Mesothelial cell of epicardium (in vitro differentiated cells): ENCODE measurements around the gene PCARE. TPM values are rescaled to one million over a fixed set of nuclear protein-coding genes. Genes with fewer than 3 reads are reported as not detected.

ENCODE experiments used
- DNase-seq, 2 experiments: peaks; one replicate each; pipeline ENCODE4 v3.0.0; 2021; ENCODE audit warnings: low spot score in 2 of 2; ENCODE audit not compliant: unreplicated experiment in 2 of 2
- H3K27ac Mint-ChIP-seq: 2 replicates; pipeline ENCODE4 v1.8.0; 2021; ENCODE audit warnings: mixed read lengths
- H3K27me3 Mint-ChIP-seq: 2 replicates; pipeline ENCODE4 v1.8.0; 2021; ENCODE audit warnings: low read depth, mixed read lengths
- H3K36me3 Mint-ChIP-seq: 2 replicates; pipeline ENCODE4 v1.8.0; 2021; ENCODE audit warnings: mixed read lengths
- H3K4me1 Mint-ChIP-seq: 2 replicates; pipeline ENCODE4 v1.8.0; 2021; ENCODE audit warnings: mixed read lengths
- H3K4me3 Mint-ChIP-seq: 2 replicates; pipeline ENCODE4 v1.8.0; 2021; ENCODE audit warnings: mild to moderate bottlenecking, moderate library complexity, mixed read lengths
- H3K9me3 Mint-ChIP-seq: 2 replicates; pipeline ENCODE4 v1.8.0; 2021; ENCODE audit warnings: mixed read lengths
- total RNA-seq: library from RNA; stranded (reverse); gene quantifications from 3 replicates; pipeline ENCODE4 v1.2.1, GENCODE V29; 2021
- TF ChIP-seq, protein P1 (sequence below): fragments of 200-600 bp; sonication (generic); IDR thresholded peaks from one replicate; pipeline ENCODE4 v1.5.0; 2021; ENCODE audit warnings: antibody characterized with exemption; ENCODE audit not compliant: unreplicated experiment

Gene PCARE
- total RNA-seq, 1 donor from 2014 or later = 0.22 TPM

GRCh38 chr2:29115797-29116781 is 41.8 kb upstream of the PCARE start:
- peak overlapping the region; percentile 89 for H3K27ac Mint-ChIP-seq
- peak; percentile 23 to 48 for DNase-seq
- H3K9me3 Mint-ChIP-seq = no peaks in the 10 kb centered on the region
- no peaks in the 10 kb centered on the region for H3K27me3 Mint-ChIP-seq
- TF ChIP-seq, protein P1, sequence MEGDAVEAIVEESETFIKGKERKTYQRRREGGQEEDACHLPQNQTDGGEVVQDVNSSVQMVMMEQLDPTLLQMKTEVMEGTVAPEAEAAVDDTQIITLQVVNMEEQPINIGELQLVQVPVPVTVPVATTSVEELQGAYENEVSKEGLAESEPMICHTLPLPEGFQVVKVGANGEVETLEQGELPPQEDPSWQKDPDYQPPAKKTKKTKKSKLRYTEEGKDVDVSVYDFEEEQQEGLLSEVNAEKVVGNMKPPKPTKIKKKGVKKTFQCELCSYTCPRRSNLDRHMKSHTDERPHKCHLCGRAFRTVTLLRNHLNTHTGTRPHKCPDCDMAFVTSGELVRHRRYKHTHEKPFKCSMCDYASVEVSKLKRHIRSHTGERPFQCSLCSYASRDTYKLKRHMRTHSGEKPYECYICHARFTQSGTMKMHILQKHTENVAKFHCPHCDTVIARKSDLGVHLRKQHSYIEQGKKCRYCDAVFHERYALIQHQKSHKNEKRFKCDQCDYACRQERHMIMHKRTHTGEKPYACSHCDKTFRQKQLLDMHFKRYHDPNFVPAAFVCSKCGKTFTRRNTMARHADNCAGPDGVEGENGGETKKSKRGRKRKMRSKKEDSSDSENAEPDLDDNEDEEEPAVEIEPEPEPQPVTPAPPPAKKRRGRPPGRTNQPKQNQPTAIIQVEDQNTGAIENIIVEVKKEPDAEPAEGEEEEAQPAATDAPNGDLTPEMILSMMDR = no peak
- H3K4me3 Mint-ChIP-seq = peak overlapping the region; percentile 86
- no peaks in the 10 kb centered on the region for H3K36me3 Mint-ChIP-seq
- peaks cover 33% of the 10 kb centered on the region for H3K4me1 Mint-ChIP-seq

DNA sequence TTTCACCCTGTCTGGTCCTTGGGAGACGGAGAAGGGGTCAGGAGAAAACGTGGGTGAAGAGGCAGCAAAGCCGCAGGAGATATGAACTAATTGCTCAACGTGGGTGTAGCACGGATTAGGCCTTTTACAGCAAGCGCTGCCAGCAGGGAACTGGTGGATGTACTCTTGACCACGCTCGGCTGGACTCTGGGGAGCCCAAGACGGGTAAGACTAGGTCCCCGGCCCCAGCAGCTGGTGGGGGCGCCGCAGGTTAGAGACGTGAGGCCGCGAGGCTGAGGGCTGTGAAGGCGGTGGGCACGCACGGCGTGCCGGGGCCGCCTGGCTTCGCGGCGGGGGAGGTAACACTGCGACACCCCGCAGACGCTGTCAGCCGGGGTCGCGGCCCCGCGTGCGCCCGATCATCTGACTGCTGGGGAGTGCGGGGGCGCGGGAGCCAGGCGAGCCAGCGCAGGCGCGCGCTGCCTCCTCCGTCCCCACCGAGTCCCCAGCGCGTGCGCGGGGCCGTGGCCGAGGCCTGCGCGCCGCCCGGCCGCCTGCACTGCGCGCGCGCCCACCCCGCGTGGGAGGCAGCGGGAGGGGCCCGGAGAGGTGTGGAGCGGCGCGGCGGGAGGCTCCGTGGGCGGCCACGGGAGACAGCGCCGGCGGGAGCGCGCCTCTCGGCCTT is 40.8 kb upstream of the PCARE start, which contains the start of gene CLIP4:
TSS of gene CLIP4 (plus strand) at position 470 of the 664 bp plus-strand sequence. CDS start 5,974 bp downstream, outside the sequence.
- TF ChIP-seq, protein P1 = no peak
- Mint-ChIP-seq H3K36me3 (no peaks in the 10 kb centered on the region), H3K4me3 (peak within 1 kb of the TSS; percentile 86), H3K27me3 (no peaks in the 10 kb centered on the region), H3K27ac (peak within 1 kb of the TSS; percentile 92), H3K9me3 (no peaks in the 10 kb centered on the region), H3K4me1 (peaks cover 33% of the 10 kb centered on the region)
- DNase-seq = peak; percentile 26 to 55

GRCh38 chr2:29114586-29114945 is 40.2 kb upstream of the PCARE start:
- TF ChIP-seq, protein P1 = no peak
- no peak for DNase-seq
- Mint-ChIP-seq H3K27me3 (no peaks in the 10 kb centered on the region), H3K36me3 (no peaks in the 10 kb centered on the region), H3K27ac (peak overlapping the region; percentile 92), H3K9me3 (no peaks in the 10 kb centered on the region), H3K4me1 (peaks cover 33% of the 10 kb centered on the region), H3K4me3 (peak overlapping the region; percentile 83)

- Mint-ChIP-seq H3K4me3 (peak overlapping the region; percentile 83), H3K27me3 (no peaks in the 10 kb centered on the region), H3K9me3 (no peaks in the 10 kb centered on the region), H3K36me3 (no peaks in the 10 kb centered on the region), H3K4me1 (peaks cover 33% of the 10 kb centered on the region), H3K27ac (peak overlapping the region; percentile 51)
- DNase-seq = no peak
- TF ChIP-seq, protein P1 = no peak
Observed at GRCh38 chr2:29113891-29114321, 39.6 kb upstream of the PCARE start.

GRCh38 chr2:29113027-29113686 is 38.8 kb upstream of the PCARE start:
- no peak overlapping the region for H3K27ac Mint-ChIP-seq

More at GRCh38 chr2:29113027-29113686, 38.8 kb upstream of the PCARE start:
- H3K36me3 Mint-ChIP-seq = no peaks in the 10 kb centered on the region
- TF ChIP-seq, protein P1 = no peak
- peaks cover 31% of the 10 kb centered on the region for H3K4me1 Mint-ChIP-seq
- DNase-seq = no peak
- no peaks in the 10 kb centered on the region for H3K9me3 Mint-ChIP-seq
- no peak overlapping the region for H3K4me3 Mint-ChIP-seq
- no peaks in the 10 kb centered on the region for H3K27me3 Mint-ChIP-seq
